ENCODE data around the gene GPRIN1. TPM values are rescaled to one million over a fixed set of nuclear protein-coding genes. Genes with fewer than 3 reads are reported as not detected.
A peak's percentile ranks its signal among the peaks of the same experiment; 100 is the strongest.
"Not testable (repeated sequence)": the region's sequence is repeated elsewhere in the genome, so short reads cannot be mapped to it uniquely, and the experiment has no call there.

The GPRIN1 gene
- total RNA-seq, 1 experiment from 2014 or later = 32.2 TPM

GRCh38 chr5:176596069-176596644 lies 13.8 kb downstream of the GPRIN1 start:
- peaks cover 2% of the 10 kb centered on the region; the same call in 1 of the 2 replicates for H3K9me3 ChIP-seq
- no peak for DNase-seq
- no peak overlapping the region for H3K4me3 ChIP-seq
- no peaks in the 10 kb centered on the region for H3K27me3 ChIP-seq
- H3K36me3 ChIP-seq = peaks cover 10% of the 10 kb centered on the region

DNA sequence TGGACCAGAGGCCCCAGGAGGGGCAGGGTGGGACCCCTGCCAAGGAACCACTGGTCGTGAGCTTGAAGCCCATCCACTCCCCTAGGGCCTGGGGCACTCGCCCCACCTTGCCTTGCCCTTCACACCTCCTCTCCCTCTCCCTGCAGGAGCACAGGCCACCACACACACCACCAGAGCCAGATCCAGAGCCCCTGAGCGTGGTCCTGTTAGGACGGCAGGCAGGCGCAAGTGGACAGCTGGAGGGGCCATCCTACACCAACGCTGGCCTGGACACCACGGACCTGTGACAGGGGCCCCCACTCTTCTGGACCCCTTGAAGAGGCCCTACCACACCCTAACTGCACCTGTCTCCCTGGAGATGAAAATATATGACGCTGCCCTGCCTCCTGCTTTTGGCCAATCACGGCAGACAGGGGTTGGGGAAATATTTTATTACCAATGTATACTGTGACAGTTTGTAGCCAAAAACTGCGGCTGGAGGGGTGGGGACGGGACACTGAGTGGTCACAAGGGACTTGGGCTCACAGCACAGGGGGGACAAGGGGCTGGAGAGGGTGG lies 14.5 kb downstream of the GPRIN1 start:
- DNase-seq = no peak
- peaks cover 3% of the 10 kb centered on the region; the same call in 1 of the 2 replicates for H3K9me3 ChIP-seq
- peaks cover 10% of the 10 kb centered on the region for H3K36me3 ChIP-seq
- no peaks in the 10 kb centered on the region for H3K27me3 ChIP-seq
- no peak overlapping the region for H3K4me3 ChIP-seq

DNA sequence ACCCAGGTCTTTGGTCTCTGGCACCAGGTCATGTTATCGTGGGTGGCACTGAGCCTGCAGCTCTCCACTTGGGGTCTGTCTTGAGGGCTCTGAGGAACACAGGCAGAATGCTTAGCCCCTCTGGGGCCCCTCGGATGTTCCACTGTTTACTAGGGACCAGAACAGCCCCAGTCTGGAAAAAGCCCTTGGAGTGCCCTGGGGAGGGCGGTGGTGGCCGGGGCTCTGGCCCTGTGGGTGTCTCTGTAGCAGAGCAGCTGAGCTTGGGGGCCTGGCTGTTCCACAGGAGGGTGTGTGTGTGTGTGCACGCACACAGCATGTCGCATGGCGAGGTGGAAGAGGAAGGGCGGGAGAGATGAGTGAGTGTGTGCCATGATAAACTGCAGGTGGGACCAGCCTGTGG lies 15.4 kb downstream of the GPRIN1 start:
- no peak for DNase-seq
- no peaks in the 10 kb centered on the region for H3K27me3 ChIP-seq
- H3K9me3 ChIP-seq = peaks cover 3% of the 10 kb centered on the region; the same call in 1 of the 2 replicates
- H3K4me3 ChIP-seq = no peak overlapping the region
- H3K36me3 ChIP-seq = peaks cover 10% of the 10 kb centered on the region

DNA sequence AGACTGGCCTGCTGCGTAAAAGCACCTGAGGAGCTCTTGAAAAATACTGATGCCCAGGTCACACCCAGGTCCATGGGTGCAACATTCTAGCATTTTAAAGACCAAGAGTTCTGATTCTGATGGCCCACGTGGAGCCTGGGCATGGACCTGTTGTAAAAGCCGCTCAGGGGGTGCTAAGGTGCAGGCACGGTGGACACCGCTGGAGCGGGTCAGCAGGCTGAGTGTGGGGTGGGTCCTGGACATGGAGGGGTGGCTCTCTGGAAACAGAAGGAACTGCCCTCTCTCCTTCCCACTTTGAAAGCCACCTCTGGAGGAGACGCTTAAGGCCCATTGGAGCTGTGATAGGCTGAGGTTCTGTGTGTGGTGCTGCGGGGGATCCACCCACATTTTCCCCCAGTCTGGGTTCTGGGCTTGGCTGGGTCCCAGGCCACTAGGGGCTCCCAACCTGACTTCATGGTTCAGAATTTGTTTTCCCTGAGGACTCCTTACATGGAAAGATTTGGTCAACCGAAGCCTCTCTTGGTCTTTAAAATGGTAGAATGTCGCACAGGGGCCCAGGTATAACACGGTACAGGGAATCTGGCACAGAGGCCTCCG lies 16.6 kb downstream of the GPRIN1 start:
- Histone ChIP-seq H3K4me3 (no peak overlapping the region), H3K9me3 (peaks cover 3% of the 10 kb centered on the region; the same call in 1 of the 2 replicates), H3K27me3 (no peaks in the 10 kb centered on the region), H3K36me3 (peaks cover 1% of the 10 kb centered on the region)
- no peak for DNase-seq

- Histone ChIP-seq H3K36me3 (no peaks in the 10 kb centered on the region; the same call in 1 of the 2 replicates), H3K9me3 (peaks cover 3% of the 10 kb centered on the region; the same call in 1 of the 2 replicates), H3K27me3 (no peaks in the 10 kb centered on the region), H3K4me3 (no peak overlapping the region)
- no peak for DNase-seq
These were observed 17.4 kb downstream of the GPRIN1 start for GRCh38 chr5:176592573-176592972.

GRCh38 chr5:176591667-176592066 lies 18.3 kb downstream of the GPRIN1 start:
- not testable (repeated sequence) for H3K4me3 ChIP-seq, DNase-seq, H3K36me3 ChIP-seq, H3K9me3 ChIP-seq, H3K27me3 ChIP-seq

- DNase-seq = no peak
- Histone ChIP-seq H3K4me3 (no peak overlapping the region), H3K36me3 (no peaks in the 10 kb centered on the region; the same call in 1 of the 2 replicates), H3K9me3 (peaks cover 19% of the 10 kb centered on the region), H3K27me3 (no peaks in the 10 kb centered on the region)
These were observed 19.8 kb downstream of the GPRIN1 start for GRCh38 chr5:176590035-176590717.

- Histone ChIP-seq H3K9me3 (peaks cover 28% of the 10 kb centered on the region), H3K27me3 (no peaks in the 10 kb centered on the region), H3K36me3 (no peaks in the 10 kb centered on the region; the same call in 1 of the 2 replicates), H3K4me3 (no peak overlapping the region)
- DNase-seq = no peak
These were observed 20.8 kb downstream of the GPRIN1 start for GRCh38 chr5:176589039-176589769.

DNA sequence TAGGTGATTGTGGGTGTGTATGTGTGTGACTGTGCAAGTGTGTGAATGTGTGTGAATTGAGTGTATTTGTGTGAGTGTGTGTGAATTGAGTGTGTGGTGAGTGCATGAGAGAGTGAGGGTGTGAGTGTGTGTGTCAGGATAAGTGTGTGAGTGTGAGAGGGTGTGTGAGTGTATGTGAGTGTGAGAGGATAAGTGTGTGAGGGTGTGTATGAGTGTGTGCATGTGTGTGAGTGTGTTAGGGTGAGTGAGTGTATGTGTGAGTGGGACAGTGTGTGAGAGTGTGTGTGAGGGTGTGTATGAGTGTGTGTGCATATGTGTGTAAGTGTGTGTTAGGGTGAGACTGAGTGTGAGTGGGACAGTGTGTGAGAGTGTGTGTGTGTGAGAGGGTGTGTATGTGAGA lies 21.7 kb downstream of the GPRIN1 start:
- H3K4me3 ChIP-seq = no peak overlapping the region
- peaks cover 31% of the 10 kb centered on the region for H3K9me3 ChIP-seq
- DNase-seq = no peak
- no peaks in the 10 kb centered on the region for H3K27me3 ChIP-seq
- H3K36me3 ChIP-seq = no peaks in the 10 kb centered on the region; the same call in 1 of the 2 replicates

DNA sequence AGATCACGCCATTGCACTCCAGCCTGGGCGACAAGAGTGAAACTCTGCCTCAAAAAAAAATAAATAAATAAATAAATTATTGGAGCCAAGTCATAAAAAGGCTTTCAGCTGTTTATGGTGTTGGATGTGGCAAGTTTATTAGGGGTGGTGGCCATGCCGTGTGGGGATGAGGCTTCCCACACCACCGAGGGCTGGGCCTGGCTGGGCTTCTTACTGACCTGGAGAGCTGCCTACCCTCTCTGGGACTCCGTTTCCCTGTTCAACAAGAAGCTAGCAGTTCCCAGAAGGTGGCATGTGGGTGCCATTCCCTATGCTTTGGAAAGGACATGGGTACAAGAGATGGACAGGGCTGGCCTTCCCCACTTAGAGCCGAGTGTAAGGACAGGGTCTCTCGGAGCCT lies 22.6 kb downstream of the GPRIN1 start:
- no peak for DNase-seq
- Histone ChIP-seq H3K4me3 (no peak overlapping the region), H3K9me3 (peaks cover 31% of the 10 kb centered on the region), H3K36me3 (no peaks in the 10 kb centered on the region), H3K27me3 (no peaks in the 10 kb centered on the region)

GRCh38 chr5:176583076-176583475 lies 26.9 kb downstream of the GPRIN1 start:
- Histone ChIP-seq H3K36me3 (no peaks in the 10 kb centered on the region), H3K9me3 (peaks cover 28% of the 10 kb centered on the region), H3K27me3 (no peaks in the 10 kb centered on the region), H3K4me3 (no peak overlapping the region)
- no peak for DNase-seq

DNA sequence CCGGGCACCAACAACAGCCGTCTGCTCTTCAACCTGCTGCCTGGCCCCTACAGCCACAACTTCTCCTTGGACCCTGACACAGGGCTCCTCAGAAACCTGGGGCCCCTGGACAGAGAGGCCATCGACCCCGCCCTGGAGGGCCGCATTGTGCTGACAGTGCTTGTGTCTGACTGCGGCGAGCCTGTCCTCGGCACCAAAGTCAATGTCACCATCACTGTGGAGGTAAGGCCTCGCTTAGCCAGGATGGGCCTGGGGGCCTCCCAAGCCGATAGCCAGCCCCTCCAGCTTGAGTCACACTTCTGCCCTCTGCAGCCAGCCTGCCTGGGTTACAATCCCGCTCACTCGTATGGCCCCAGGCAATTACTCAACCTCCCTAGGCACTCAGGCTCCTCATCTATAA lies 28.6 kb downstream of the GPRIN1 start:
- Histone ChIP-seq H3K36me3 (no peaks in the 10 kb centered on the region), H3K27me3 (no peaks in the 10 kb centered on the region), H3K4me3 (no peak overlapping the region), H3K9me3 (peaks cover 24% of the 10 kb centered on the region)
- DNase-seq = no peak

- Histone ChIP-seq H3K9me3 (peaks cover 4% of the 10 kb centered on the region), H3K36me3 (no peaks in the 10 kb centered on the region), H3K4me3 (no peak overlapping the region), H3K27me3 (no peaks in the 10 kb centered on the region)
- peak; percentile 97 for DNase-seq
These were observed 30.6 kb downstream of the GPRIN1 start for GRCh38 chr5:176579323-176579722.

DNA sequence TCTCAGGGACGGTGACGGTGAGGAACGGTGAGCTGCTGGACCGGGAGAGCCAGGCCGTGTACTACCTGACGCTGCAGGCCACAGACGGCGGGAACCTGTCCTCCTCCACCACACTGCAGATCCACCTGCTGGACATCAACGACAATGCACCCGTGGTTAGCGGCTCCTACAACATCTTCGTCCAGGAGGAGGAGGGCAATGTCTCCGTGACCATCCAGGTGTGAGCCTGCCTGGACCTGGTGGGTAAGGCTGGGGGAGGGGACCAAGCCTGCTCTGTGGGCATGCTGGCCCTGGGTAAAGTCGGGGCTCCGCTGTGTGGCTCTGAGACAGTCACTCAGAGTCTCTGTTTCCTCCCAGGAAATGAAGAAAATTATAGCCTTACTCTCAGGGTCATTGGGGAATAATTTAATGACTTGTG lies 31.6 kb downstream of the GPRIN1 start:
- Histone ChIP-seq H3K36me3 (no peaks in the 10 kb centered on the region), H3K4me3 (no peak overlapping the region), H3K27me3 (0 out of 2 replicates have a peak, but pooled peaks cover 2% of the 10 kb centered on the region), H3K9me3 (no peaks in the 10 kb centered on the region)
- peak; percentile 33 for DNase-seq

DNA sequence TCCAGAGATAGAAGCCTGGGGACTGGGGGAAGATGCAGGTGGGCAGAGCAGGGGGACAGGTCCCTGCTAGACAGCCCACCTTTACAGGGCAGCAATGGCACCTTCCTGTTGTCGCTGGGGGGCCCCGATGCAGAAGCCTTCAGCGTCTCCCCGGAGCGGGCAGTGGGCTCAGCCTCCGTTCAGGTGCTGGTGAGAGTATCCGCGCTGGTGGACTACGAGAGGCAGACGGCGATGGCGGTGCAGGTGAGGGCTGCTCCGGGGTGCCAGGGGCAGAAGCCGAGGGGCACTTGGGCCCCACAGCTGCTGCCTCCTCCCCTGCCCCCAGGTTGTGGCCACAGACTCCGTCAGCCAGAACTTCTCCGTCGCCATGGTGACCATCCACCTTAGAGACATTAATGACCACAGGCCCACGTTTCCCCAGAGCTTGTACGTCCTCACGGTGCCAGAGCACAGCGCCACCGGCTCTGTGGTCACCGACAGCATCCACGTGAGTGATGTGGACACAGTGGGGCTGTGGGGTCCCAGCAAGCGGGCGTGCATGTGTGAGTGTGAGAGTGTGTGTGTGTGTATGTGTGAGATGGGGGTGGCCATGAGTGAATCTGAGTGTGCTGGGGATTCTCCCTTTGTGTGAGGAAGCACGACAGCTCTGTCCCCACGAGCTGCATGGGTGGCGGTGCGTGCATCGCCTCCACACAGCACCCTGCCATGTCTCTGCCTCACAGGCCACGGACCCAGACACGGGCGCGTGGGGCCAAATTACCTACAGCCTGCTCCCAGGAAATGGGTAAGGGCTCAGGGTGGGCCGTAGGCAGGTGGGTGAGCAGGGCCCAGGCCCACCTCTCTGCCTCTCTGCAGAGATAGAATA lies 32.4 kb downstream of the GPRIN1 start:
- H3K27me3 ChIP-seq = peaks cover 5% of the 10 kb centered on the region; the same call in 1 of the 2 replicates
- H3K4me3 ChIP-seq = no peak overlapping the region
- no peak for DNase-seq
- no peaks in the 10 kb centered on the region for H3K9me3 ChIP-seq
- H3K36me3 ChIP-seq = no peaks in the 10 kb centered on the region
